GM21825 (cell line): Measurements from ENCODE around the gene BOLL.
A peak's percentile ranks its signal among the peaks of the same experiment; 100 is the strongest.
"Not testable (repeated sequence)": the region's sequence is repeated elsewhere in the genome, so short reads cannot be mapped to it uniquely, and the experiment has no call there.

Experiments used
- ATAC-seq: cut with Tn5 transposase; IDR thresholded peaks from one replicate; pipeline ENCODE4 v1.9.1; 2021; ENCODE audit warnings: mild to moderate bottlenecking, moderate library complexity; ENCODE audit not compliant: unreplicated experiment

BOLL gene, protein sequence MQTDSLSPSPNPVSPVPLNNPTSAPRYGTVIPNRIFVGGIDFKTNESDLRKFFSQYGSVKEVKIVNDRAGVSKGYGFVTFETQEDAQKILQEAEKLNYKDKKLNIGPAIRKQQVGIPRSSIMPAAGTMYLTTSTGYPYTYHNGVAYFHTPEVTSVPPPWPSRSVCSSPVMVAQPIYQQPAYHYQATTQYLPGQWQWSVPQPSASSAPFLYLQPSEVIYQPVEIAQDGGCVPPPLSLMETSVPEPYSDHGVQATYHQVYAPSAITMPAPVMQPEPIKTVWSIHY

DNA sequence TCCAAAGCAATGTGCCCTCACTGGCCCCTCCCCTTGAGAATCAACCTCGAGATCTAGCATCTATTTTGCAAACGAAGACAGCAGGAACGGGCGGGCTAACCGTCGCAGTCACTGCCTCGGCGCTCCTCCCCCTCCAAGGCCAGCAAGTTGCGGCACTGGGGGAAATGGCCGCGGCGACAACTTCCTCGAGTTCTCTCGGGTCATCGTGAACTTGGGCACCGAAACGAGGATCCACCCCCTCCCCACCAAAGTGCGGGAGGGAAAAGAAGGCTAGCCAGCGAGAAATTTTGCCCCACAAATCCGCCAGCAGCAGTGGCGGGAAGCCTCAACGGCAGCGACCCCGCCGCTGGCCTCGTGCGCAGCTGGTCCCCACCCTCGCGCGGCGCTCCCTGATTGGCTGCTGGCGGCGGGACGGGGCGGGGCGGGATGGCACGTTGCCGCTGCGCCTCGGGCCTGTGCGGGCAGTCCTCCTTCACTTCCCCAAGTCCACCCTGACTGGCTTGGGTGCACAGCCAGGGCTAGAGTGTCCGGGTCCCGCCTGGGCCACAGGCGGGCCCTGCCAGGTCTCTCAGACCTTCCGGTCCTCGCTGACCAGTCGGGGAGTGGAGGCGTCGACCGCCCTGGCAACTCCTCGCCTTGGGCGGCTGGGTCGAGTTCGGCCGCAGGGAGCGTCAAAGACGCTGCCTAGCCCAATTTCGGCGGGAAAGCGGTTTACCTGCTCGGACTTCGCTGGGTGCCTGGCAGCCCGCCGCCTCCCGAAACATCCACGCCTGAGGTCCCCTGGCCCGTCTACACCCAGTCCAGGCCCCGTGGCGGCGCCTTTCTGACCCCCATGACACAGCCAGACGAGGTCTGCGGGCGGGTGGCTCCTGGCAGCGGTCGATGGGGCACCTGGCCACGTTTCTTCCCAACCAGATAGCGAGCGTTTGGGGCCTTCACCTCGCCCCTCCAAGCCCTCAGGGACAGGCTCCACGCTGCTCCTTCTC, at the start of gene BOLL:
BOLL (minus strand) TSS at position 364 of the 986 bp plus-strand sequence. CDS start 3,469 bp downstream, outside the sequence.
- ATAC-seq: no peak

DNA sequence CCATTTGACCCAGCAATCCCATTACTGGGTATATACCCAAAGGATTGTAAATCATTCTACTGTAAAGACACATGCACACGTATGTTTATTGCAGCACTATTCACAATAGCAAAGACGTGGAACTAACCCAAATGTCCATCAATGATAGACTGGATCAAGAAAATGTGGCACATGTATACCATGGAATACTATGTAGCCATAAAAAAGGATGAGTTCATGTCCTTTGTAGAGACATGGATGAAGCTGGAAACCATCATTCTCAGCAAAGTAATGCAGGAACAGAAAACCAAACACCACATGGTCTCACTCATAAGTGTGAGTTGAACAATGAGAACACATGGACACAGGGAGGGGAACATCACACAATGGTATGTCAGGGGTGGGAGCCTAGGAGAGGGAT, 49.7 kb upstream of the BOLL start:
- not testable (repeated sequence) for ATAC-seq

GRCh38 chr2:197828464-197829135, 43.5 kb upstream of the BOLL start:
- ATAC-seq: no peak

DNA sequence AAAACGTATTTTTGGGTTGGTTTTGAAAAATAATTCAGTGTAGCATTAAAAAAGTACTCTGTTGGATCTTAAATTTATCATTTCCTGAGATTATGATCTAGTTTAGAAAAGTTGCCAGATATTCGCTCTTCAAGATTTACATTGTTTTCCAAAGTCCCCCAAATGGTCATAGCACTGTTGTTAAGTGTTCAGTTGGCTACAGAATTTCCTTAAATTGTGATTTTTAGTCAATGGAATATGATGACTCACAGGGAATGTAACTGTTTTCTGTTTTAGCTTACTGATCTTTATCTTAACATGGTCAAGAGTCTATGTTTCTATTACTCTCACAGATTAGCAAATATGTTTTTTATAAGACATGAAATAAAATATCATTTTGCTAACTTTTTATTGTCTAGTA, 42.5 kb upstream of the BOLL start:
- no peak for ATAC-seq

DNA sequence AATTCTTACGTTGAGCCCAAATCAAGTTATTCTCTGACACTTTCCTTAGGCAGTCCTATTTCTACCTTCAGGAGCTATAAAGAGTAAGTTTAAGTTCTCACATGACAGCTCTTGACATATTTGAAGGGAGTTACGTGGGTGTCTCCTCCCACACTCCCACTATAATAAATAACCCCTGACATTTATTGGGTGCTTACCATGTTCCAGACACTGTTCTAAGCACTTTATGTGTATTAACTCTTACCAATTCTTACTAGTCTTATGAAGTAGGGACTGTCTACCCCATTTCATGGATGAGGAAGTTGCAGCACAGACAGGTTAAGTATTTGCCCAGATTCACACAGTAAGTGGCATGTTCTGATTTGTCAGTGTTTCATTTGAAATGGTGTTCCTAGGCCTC, 37.2 kb upstream of the BOLL start:
- no peak for ATAC-seq

DNA sequence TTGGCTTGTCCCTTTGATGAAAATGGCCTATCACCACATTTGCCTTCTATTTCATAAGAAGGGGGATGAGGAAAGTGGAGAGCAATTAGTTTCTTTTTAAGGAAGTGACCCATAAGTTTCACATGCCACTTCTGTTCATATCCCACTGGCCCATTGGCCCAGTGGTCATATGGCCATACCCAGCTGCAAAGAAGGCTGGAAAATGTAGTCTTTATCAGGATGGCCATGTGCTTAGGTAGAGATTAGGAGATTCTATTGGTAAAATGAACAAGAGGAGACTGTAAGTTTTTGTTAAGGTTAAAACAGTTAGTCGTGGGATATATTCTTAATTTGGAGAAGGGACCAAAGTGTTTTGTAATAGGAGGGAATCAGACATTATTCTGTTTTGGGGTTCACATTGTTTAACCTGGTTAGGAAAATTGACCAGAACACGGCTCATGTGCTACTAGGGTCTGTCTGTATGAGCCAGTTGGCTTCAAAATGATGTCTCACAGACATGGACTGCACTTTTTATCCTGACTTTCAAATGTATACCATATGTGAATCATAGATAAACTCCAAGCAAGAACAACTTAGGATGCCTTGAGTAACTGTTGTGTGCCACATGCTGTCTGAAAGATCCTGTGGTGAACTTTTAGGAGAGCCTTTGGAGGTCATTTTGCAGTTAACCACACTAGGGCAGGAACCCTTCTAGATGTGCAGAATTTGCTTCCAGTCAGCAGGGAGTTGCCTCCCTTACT, 36.6 kb upstream of the BOLL start:
- ATAC-seq: no peak

DNA sequence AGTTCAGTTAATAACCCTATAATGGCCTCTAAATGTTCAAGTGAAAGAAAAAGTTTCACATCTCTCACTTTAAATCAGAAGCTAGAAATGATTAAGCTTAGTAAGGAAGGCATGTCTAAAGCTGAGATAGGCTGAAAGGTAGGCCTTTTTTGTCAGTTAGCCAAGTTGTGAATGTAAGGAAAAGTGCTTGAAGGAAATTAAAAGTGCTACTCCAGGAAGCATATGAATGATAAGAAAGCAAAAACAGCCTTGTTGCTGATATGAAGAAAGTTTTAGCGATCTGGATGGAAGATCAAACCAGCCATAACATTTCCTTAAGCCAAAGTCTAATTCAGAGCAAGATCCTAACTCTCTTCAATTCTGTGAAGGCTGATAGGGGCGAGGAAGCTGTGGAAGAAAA, 29.4 kb upstream of the BOLL start:
- no peak for ATAC-seq

DNA sequence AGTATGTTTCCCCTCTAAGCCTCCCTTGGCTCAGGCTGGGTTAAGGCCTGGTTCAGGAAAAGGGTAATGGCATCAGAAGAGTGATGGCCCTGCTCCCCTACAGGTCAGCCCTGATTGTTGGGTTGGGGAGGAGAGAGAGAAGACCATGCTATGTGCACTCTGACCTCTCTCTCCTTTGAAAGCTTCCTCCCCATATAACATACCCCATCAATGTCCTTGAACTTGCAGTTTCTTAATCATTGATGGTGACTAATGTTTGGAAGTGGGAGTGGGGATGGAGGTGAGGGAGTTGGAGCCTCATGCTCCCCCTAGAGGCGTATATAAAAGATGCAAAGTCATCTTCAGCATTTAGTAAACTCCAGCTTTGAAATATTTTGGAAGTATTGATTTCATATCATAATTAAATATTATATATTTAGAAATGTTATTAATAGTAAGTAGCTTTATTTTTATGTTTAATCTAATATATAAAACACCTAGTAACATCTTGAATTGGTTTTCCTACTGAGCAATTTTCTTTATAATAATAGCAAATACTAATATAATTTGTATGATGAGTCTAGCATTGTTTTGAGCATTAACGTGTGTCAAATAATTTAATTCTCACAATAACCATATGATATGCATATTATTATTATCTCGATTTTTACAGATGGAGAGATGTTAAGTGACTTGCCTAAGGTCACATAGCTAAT, 28.1 kb upstream of the BOLL start:
- no peak for ATAC-seq

DNA sequence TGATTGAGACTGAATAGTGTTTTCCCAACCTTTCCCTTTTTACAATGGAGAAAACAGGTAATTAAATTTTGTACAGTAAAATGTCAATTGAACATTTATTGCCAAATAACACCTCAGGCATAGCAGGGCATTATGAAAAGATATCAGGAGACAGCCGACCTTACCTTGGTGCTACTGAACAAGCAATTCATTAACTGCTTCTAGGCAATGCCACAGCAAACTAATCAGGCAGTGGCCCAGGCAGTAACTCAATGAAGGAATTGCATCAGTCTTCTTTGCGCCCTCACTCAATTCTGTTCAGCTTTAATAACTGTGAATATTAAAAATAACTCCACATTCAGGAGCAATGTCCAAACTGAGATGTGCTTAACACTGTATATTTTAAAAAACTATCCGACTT, 25.4 kb upstream of the BOLL start:
- no peak for ATAC-seq

DNA sequence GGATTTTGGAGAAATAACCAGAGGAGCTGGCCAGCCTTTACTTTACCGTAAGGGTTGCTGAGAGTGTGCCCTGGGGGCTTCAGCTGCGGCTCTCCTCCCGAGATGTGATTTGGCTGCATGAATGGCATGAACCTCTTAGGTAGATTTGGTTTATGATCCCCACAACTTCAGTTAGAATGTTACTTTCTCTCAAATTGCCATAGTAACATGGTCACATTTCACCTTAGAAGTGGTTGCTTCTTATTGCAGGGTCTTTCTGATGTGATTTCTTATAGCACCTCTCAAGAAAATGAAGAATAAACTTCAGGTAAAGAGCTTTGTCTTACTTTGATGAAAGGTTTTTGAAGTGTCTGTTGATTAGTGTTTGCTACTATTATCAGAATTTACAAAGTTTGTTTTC, 24.9 kb upstream of the BOLL start:
- ATAC-seq: no peak

- ATAC-seq: no peak
Measured at GRCh38 chr2:197809064-197809463, 23.9 kb upstream of the BOLL start.

DNA sequence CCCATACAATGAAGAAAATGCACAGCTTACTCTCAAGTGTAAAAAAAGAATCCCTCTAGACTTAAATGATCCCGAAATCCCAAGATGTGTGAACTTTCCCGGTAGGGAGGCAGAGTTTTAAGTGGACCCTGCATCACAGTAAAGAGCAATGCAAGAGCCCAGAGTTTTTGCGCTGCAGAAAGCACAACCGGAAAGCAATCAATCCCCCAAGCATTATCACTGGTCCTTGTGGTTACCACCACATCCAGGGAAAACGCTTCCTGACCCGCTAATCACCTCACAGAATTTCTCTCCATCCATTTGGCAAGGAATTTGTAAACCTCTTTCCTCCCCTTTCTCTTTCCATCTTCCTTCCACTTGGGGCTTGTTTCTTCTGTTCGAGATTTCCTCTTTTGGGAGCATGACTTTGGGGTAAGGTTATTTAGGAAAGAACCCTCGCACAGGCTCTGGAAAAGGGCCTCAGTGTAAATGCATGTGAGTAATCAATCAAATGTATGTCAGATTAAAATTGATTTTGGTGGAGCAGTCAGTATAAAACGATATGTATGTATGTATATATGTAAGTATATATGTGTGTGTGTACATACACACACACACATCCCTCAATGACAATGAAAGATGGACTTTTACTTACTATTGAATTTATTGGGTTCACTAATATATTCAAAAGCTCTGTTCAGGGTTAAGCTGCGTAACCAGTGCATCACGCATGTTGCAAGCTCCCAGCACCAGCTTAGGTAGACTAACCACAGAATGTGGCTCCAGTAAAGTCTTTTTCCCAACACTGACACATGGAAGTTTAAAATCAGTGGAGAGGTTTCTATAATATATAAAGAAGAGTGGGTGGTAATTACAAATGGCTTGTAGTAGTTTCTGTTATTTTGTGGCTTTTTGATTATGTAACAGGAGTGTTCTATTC, 20.9 kb upstream of the BOLL start:
- no peak for ATAC-seq

DNA sequence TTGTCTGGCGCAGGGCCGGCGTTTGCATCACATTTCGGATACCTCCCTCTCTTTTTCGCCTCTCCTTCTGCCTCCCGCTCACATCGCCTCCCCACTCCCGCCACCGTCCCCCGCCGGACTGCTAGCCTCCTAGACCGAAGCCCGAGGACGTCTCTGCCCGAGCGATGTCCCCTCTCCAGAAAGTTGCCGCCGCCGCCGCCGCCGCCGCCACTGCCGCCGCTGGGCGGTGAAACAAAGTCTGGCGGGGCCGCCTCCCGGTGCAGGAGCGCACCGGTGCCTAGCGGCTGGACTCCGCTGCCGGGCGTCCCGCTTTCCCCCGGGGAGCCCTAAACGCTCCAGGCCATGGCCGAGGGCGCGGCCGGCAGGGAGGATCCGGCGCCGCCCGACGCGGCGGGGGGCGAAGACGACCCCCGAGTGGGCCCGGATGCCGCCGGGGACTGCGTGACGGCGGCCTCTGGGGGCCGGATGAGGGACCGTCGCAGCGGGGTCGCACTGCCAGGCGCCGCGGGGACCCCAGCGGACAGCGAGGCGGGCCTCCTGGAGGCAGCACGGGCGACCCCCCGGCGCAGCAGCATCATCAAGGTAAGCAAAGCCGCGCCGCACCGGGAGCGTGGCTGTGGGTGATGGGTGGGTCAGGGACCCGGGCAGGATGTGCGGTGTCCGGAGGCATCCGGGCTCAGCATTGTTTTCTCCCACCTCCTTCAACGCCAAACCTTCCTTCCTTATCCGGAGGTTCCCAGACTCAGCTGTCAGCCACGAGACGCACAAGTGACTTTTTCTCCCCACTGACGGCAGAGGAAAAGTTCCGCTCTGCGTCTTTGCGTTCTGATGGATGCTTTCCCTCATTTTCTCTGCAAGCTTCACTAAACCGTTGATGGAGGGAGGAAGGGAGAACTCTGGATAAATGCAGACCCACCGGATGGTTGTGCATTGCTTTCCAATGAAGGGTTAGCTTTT, 19.9 kb upstream of the BOLL start:
- ATAC-seq: peak; percentile 25

- peak; percentile 100 for ATAC-seq
Measured at GRCh38 chr2:197804049-197804757, 19.1 kb upstream of the BOLL start, which contains the start of gene PLCL1. Gene PLCL1 (plus strand): TSS chr2:197804593.

DNA sequence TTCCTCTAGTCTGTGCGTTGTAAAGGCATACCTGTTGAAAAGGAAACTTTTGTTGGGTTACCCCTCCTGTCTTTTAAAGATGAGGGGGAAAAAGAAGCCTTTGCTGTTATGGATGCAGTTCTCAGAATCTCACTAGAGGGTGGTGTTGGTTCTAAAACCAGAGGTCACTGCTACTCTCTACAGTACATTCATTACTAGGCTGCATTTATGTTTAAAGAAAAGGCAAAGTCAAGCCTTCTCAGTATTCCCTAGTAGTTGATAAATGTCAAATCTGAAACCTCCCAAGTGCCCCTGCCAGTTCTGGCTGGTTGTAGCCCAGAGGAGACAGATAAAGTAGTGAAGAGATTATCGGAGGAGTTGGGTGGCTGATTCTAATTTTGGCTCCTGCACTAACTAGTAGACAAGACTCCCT, 17.9 kb upstream of the BOLL start:
- peak; percentile 32 for ATAC-seq

DNA sequence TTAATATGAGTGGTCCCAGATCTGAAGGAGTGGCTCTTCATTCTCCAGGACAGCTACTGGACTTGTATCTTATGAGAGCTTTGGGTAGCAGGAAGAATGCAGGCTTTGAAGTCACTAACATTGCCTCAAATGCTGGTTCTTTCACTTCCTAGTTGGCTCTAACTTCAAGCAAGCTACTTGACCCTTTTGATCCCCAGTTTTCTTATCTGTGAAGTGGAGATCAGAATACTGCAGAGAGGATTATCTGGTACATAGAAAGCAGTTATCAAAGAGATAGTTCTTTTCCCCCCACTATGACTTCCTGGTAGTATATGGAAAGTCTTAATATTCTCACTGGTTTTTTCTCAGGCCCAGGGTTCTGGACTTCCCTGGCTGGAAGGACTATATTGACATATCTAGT, 15.9 kb upstream of the BOLL start:
- ATAC-seq: no peak

DNA sequence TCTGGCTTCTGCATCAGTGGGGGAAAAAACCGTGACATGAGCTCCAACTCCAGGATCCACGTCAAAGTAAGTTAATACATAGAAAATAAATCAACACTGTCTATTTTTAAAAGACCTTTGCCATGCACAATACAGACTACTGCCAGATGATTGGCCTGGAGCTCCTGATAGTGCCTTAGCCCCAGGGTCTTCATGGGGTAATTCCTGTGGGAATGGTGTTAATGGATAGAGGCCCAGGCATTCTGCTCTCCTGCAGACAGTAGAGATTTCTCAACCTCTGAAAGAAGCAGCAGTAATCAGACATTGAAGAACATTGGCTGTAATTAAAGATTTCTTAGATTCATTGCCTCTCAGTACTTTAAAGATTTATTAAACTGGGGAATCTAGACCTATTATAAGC, 15.0 kb upstream of the BOLL start:
- ATAC-seq: no peak
